Measurements from ENCODE around the gene OLA1. TPM values are rescaled to one million over a fixed set of nuclear protein-coding genes. Genes with fewer than 3 reads are reported as not detected.
A peak's percentile ranks its signal among the peaks of the same experiment; 100 is the strongest.

Gene OLA1
- total RNA-seq, 1 experiment from 2014 or later: 182 TPM

DNA sequence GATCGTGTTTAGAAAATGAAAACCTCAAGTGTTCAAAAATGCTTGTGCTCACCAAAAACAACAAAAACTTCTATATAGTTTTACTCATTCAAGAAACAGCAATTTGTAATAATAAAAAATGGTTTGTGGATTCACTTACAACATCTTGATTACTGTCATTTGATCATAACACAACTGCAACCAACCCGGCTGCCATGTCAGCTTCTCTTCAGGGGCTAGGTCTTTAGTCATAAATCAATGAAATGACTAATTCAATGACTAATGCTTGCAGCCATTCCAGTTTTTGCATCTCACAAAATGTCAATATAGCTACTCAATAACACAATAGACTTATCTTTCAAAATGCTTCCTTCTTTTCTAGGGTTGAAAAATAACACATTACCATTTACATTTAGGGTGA lies 128.0 kb downstream of the OLA1 start:
- TF ChIP-seq EZH2 (IDR thresholded peaks at IDR 0.05; ENCODE audit: low read length, unreplicated experiment) (no peak), EZH2phosphoT487 (IDR thresholded peaks at IDR 0.05; ENCODE audit: borderline replicate concordance, low read length) (no peak), CTCF (conservative IDR thresholded peaks at IDR 0.05; ENCODE audit: low read depth, low read length) (no peak)
- DNase-seq: peak; percentile 90
- POLR2A ChIA-PET (ENCODE audit: unreplicated experiment): interaction anchor here (1.0 kb wide), 1 partner anchor 156 kb away, joined by 5 read pairs; no protein-coding TSS in a partner anchor
- Histone ChIP-seq H3K9me2 (replicated peaks; ENCODE audit: low read length) (no peaks in the 10 kb centered on the region), H3K9me3 (ENCODE audit: low read length) (no peaks in the 10 kb centered on the region), H3K27ac (ENCODE audit: low read length) (peak overlapping the region; percentile 96), H3K4me1 (ENCODE audit: insufficient read depth, low read length) (peaks cover 67% of the 10 kb centered on the region), H3K4me3 (ENCODE audit: low read length) (peak overlapping the region; percentile 53), H3K36me3 (ENCODE audit: low read depth, low read length) (no peaks in the 10 kb centered on the region; the same call in none of the 2 replicates), H4K20me1 (ENCODE audit: low read length) (no peaks in the 10 kb centered on the region), H3K4me2 (ENCODE audit: low read length) (peak overlapping the region; percentile 81), H3K9ac (ENCODE audit: low read length) (peak overlapping the region; percentile 69), H3F3A (ENCODE audit: low read length, unreplicated experiment) (peaks cover 25% of the 10 kb centered on the region), H3K27me3 (ENCODE audit: low read length) (no peaks in the 10 kb centered on the region), H2AFZ (ENCODE audit: low read length) (0 out of 2 replicates have a peak overlapping the region, but pooled peaks have one; percentile 16), H3K79me2 (ENCODE audit: low read length) (peaks cover 20% of the 10 kb centered on the region; the same call in 1 of the 2 replicates)
- BruUV-seq (replicated peaks): no TSS peak
- CTCF ChIA-PET: interaction anchor here (0.6 to 1.4 kb wide), 2 partner anchors 220 to 221 kb away, joined by 3 to 4 read pairs; no protein-coding TSS in a partner anchor
- intact Hi-C loops (cut with micrococcal nuclease): loop anchor here (5.0 kb wide), 1 partner anchor 112 kb away; no protein-coding TSS in a partner anchor
- ATAC-seq: peak; percentile 9; the same call in 1 of the 2 replicates

GRCh38 chr2:174117951-174118930 lies 130.1 kb downstream of the OLA1 start:
- peak overlapping the region; percentile 22; the same call in 1 of the 2 replicates for H2AFZ ChIP-seq (ENCODE audit: low read length)
- peaks cover 25% of the 10 kb centered on the region for H3F3A ChIP-seq (ENCODE audit: low read length, unreplicated experiment)
- H3K4me1 ChIP-seq (ENCODE audit: insufficient read depth, low read length): peaks cover 66% of the 10 kb centered on the region
- no peaks in the 10 kb centered on the region for H3K9me3 ChIP-seq (ENCODE audit: low read length)
- peaks cover 4% of the 10 kb centered on the region for H3K36me3 ChIP-seq (ENCODE audit: low read depth, low read length)
- BruUV-seq (replicated peaks): no TSS peak
- POLR2A ChIA-PET (ENCODE audit: unreplicated experiment): interaction anchor here (0.6 to 0.7 kb wide), 5 partner anchors 23 to 955 kb away, joined by 3 to 7 read pairs (median 3); no protein-coding TSS in a partner anchor
- H4K20me1 ChIP-seq (ENCODE audit: low read length): no peaks in the 10 kb centered on the region
- CTCF ChIA-PET: interaction anchor here (0.6 to 0.8 kb wide), 2 partner anchors 223 to 225 kb away, joined by 3 read pairs; no protein-coding TSS in a partner anchor
- peaks cover 20% of the 10 kb centered on the region; the same call in 1 of the 2 replicates for H3K79me2 ChIP-seq (ENCODE audit: low read length)
- H3K27me3 ChIP-seq (ENCODE audit: low read length): no peaks in the 10 kb centered on the region
- peak overlapping the region; percentile 44 for H3K9ac ChIP-seq (ENCODE audit: low read length)
- ATAC-seq (peak; percentile 71), DNase-seq (peak; percentile 91)
- H3K4me2 ChIP-seq (ENCODE audit: low read length): peak overlapping the region; percentile 62
- peak overlapping the region; percentile 37 for H3K4me3 ChIP-seq (ENCODE audit: low read length)
- H3K9me2 ChIP-seq (replicated peaks; ENCODE audit: low read length): no peaks in the 10 kb centered on the region
- TF ChIP-seq CTCF (conservative IDR thresholded peaks at IDR 0.05; ENCODE audit: low read depth, low read length) (no peak), EZH2phosphoT487 (IDR thresholded peaks at IDR 0.05; ENCODE audit: borderline replicate concordance, low read length) (no peak), EZH2 (IDR thresholded peaks at IDR 0.05; ENCODE audit: low read length, unreplicated experiment) (no peak)
- intact Hi-C loops (cut with micrococcal nuclease): loop anchor here (5.0 kb wide), 2 partner anchors 81 to 156 kb away; no protein-coding TSS in a partner anchor
- H3K27ac ChIP-seq (ENCODE audit: low read length): peak overlapping the region; percentile 96

Data from PC-3 (cell line).